Stromal cell of bone marrow (primary cell): ENCODE results near the gene PA2G4.
A peak's percentile ranks its signal among the peaks of the same experiment; 100 is the strongest.
"Not testable (repeated sequence)": the region's sequence is repeated elsewhere in the genome, so short reads cannot be mapped to it uniquely, and the experiment has no call there.

Experiments
- DNase-seq: peaks from one replicate; pipeline ENCODE4 v3.0.0-alpha.2; 2012; ENCODE audit warnings: low read depth

The PA2G4 gene

DNA sequence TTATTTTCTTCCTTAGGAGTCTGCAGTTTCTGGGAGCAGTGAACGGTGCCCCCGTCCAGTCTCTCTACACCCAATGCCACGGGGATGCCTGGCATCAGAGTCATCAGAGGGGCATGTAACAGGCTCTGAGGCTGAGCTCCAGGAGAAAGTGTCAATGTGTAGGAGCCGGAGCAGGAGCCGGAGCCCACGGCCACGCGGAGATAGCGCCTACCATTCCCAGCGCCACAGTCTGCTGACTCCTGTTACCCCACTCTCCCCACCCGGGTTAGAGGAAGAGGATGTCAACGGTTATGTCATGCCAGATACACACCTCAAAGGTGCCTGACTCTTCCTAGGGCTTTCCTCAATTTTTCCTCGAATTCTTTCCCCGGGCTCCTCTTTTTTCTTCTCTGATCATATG lies 3.3 kb upstream of the PA2G4 start:
- no peak for DNase-seq

DNA sequence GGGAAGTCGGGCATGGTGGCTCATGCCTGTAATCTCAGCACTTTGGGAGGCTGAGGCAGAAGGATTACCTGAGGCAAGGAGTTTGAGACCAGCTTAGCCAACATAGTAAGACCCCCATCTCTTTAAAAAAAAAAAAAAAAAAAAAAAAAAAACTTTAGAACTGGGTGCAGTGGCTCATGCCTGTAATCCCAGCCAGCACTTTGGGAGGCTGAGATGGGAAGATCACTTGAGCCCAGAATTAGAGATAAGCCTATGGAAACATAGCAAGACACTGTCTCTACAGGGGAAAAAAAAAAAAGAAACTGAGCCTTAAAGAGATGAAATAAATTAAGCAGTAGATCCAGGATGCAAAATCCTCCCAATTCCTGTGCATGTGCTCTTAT lies 1.7 kb upstream of the PA2G4 start:
- DNase-seq: no peak

DNA sequence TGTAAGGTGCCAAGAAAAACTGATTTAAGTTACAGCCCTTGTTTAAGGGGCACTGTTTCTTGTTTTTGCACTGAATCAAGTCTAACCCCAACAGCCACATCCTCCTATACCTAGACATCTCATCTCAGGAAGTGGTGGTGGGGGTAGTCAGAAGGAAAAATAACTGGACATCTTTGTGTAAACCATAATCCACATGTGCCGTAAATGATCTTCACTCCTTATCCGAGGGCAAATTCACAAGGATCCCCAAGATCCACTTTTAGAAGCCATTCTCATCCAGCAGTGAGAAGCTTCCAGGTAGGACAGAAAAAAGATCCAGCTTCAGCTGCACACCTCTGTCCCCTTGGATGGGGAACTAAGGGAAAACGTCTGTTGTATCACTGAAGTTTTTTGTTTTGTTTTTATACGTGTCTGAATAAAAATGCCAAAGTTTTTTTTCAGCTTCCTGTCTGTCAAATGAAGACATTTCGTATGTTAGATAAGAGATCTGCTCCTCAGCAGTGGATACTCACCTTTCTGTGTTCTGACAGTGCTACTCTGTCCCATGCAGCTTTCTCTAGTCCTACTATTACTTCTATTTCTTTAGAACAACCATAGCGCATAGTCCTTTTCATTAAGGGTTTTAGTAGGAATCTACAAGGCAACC lies 1.2 kb upstream of the PA2G4 start:
- no peak for DNase-seq

DNA sequence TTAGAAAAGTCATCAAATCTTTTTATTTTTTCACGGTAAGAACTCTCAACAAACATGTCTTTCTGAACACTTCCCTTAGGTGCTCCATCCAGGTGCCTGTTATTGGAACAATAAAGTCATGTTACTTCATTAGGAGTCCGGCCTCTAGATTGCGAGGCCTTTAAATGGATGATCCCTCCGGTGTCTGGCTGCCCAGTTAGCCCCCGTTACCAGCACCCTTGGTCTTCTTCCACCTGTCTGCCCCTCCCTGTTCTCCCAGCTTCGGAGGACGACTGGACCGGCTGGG lies 593 bp upstream of the PA2G4 start:
- DNase-seq: no peak

DNA sequence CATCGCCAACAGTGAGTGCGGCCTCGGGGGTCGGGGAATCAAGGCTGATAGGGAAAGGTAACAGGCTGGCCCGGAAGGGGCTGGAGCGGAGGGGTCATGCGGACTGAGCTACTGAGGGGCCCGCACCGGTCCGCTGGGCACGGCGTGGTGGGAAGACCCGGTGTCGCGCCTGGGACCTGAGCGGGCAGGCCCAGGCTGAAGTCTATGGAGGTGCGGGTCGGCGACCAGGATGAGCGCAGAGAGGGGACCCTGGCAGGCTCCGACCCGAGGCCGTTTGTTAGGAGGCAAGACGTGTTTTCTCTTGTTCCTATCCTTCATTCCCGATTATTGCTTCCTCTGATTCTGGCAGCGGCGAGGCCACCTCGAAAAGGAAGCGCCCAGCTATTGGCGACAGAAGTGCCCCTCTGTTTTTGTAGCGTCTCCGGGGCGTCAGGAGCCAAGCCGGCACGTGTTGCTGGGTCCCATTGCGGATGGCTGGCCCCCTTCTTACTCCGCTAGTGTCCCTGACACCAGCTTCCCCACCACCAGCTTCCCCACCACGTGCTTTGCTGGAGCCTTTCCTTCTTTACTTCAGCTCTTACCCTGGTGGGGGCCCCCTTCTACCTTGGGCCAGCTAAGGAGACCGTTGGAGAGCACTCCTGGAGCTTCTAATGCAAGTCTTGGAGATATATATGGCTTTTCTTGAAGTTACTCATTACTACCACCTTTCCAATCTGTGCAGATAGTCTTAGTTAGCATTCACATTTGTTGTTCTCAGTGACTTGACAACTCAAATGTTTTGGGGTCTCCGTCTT lies 653 bp downstream of the PA2G4 start:
- no peak for DNase-seq

DNA sequence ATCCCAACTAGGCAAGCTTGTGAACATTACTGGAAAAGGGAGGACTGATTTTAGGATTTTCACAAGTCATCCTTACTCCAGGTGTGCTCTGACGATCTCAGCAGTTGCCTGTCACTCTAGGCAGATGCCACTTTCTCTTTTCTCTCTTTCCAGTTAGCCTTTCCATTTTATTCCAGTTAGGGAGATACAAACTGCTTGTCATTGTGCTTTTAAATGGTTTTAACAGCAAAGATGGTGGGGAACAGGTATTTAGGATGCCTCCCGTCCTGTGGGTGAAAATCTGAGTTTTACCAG lies 1.2 kb downstream of the PA2G4 start:
- DNase-seq: no peak

DNA sequence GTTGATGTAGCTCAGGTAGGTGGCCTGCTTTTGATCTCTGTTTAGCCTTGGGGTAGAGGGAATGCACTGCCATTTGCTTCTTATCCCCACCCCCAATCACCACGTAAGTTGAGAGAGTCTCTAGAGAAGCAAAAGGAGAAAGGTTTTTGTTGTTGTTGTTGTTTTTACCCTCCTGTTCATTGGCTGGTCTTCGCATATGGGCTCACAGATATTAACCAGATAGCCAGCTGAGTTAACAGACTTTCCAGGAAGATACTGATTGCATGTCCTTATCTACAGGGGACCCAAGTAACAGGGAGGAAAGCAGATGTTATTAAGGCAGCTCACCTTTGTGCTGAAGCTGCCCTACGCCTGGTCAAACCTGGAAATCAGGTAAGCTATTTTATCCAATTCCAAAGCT lies 2.9 kb downstream of the PA2G4 start:
- no peak for DNase-seq

DNA sequence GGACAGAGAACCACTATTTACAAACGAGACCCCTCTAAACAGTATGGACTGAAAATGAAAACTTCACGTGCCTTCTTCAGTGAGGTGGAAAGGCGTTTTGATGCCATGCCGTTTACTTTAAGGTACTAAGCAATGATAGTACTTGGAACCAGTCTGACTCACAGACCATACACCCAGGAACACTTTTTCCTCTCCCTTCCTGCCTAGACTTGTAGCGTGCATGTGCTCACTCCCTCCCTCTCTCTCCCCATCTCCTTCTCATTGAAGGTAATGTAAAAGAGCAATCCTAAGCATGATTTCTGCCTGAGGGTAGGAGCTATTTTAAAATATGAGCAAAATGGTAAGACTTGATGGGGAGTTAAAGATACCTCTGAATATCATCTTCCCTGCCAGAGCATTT lies 6.2 kb downstream of the PA2G4 start:
- DNase-seq: no peak

DNA sequence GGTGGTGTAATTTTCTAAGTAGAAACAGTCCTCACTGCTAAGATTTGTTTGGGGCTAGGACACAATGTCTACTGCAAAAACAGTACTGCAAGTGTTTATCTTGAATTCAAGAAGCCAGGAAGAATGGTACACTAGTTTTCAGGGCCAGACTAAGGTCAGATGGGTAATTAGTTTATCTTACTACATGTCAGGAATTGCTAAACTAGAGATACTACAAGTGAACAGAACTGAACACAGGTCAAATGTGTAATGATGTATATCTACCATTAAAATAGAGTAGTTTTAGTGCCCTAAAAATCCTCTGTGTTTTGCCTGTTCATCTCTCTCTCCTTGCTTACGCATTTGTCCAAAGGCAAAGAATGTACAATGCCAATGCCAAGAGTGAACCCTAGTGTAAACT lies 9.7 kb downstream of the PA2G4 start:
- no peak for DNase-seq

DNA sequence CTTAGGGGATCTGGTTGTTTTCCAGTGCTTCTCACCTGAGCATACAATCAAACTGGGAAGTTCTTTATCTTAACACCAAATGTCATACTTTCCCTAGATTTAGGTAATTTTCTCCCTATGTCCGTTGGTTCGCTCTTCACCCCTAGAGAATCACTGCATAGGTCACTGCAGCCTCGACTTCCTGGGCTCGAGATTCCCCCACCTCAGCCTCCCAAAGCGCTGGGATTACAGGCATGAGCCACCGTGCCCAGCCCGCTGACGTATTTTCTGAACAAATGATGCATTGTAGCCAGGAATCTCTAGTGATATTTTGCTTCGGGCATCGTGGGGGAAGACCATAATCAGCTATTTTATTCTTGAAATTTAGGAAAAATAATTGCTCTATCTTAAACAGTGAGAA lies 11.0 kb downstream of the PA2G4 start:
- no peak for DNase-seq

DNA sequence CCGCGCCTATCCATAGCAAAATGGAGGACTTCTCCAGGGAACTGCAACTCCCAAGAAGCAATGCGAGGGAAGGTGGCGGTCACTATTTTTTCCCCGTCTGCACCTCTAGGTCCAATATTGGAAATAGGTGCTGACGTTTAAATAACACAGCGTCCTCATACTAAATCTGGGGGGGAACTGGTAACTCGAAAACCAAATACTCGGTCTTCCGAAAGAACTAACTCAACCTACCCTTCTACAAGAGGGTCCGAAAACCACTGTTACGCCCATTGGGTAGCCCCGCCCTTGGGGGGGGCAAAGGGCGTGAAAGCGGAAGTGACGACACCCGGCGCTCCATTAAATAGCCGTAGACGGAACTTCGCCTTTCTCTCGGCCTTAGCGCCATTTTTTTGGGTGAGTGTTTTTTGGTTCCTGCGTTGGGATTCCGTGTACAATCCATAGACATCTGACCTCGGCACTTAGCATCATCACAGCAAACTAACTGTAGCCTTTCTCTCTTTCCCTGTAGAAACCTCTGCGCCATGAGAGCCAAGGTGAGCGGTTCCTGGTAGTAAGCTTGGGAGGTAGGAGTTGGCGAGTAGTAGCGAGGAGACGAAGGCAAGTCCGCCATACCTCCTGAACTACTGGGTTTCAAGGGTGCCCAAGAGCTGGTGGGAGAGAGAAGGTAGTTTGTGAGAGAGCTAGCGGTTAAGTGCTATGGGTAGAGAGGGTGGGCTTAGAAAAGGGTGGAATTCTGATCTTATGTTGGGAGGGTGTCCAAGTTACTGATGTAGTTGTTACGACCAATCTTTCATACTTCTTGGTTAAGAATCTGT lies 12.1 kb downstream of the PA2G4 start, which contains the start of gene RPL41:
TSS of gene RPL41 (plus strand) at position 367 of the 815 bp plus-strand sequence.
- DNase-seq: peak; percentile 89

DNA sequence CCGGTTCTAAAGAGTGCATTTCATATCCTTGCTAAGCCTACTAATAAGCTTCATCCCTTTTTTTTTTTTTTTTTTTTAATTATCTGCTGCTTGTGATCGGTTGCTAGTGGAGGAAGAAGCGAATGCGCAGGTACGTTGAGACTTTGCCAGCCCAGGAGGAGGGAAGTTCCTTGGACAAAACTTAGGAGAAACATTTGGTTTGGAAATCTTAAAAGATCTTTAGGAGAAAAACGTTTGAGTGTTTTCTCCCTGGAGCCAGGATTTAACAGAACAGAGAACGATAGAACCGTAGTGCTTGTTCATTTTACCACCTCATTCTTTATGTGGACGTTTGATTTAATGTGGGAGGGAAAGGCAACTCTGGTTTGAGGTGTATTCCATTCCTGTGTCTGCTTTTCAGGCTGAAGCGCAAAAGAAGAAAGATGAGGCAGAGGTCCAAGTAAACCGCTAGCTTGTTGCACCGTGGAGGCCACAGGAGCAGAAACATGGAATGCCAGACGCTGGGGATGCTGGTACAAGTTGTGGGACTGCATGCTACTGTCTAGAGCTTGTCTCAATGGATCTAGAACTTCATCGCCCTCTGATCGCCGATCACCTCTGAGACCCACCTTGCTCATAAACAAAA lies 12.8 kb downstream of the PA2G4 start:
- DNase-seq: not testable (repeated sequence)

DNA sequence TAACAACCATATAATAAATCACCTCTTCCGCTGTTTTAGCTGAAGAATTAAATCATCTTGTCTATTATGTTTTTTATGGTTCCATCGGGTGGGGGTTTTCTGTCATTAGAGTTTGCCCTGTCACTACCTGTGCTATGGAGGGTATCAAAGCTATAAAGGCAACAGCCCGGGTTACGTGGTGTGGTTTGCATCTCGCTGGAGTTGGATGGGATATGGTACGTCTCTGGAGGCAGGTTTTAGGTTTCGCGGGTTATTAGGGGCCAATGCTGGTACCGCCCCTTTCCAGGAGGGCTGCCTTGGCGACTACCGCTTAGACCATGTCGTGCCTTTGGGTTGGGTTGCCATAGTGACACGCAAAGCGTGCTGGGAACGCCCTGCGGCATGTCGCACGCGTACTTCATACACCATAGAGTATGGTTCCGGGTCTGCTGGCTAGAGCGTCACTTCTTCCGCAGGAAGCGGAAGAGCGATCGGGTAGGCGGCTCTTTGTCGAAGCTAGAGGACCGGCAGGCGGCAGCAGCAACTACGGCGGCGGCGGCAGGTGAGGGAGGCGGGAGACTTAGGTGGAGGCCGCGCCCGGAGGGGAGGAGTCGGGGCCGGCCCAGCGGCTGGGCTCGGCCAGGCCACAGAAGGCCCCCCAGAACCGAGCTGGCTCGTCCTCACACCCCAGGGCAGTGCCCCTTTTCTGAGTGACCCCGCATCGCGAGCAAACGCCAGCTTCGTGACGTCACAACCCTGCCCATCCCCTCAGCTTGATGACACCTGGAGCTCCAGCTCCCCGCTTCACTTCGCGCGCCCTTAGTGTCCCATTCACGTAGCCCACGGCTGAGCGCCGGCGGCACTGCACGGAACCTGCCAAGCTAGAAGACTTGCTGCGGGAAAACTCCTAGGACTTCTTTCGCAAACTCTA lies 13.7 kb downstream of the PA2G4 start, which contains the start of gene ZC3H10:
TSS of gene ZC3H10 (plus strand) at position 489 of the 910 bp plus-strand sequence. CDS start 2,297 bp downstream, outside the sequence.
- DNase-seq: peak; percentile 98

DNA sequence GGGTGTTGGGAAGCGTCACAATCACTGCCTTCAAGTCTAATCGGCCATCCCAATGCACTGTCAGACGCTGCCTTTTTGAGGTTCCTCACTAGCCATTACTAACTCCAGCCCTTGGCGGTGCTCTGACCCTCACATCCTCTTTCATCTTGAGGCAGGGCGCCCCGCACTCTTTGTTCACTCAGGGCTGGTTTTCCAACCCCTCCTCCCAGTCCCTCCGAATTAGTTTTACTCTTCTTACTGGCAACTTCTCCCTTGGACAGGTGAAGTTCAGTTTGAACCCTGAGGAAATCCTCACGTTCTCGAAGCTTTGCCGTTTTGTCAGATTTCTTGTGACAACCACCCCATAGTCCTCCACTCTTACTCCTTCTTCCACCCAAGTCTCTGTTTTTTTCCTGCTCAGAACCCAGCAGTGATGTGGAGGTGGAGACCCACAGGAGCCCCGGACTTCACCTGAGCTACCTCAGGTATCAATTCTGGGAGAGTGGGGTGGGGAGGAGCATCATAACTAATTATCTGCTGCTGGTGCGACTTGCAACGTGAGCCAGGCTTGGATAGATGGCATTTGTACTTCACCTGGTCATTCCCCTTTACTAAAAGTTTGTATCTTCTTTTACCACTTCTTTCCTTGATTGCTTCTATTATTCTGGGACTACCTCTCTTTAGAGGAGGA lies 14.5 kb downstream of the PA2G4 start:
- no peak for DNase-seq

DNA sequence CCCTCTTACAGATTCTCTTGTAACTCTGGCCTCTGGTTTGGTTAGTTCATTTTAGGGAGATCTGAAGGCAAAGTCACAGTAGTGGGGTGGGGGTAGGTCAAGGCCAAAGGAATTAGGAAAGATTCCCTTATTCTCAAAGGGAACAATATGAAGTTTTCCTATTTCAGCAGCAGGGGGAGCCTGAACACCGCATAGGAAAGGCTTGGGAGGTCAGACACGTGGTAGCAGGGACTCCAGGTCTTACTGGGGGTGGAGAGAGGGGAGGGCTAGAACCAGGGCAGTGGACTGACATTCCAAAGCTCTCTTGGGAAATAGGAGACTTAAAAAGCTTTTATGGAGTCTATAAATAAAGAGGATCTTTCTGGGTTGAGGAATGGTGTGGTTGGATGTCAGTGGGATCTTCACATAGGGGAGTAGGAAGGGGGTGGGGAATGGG lies 15.0 kb downstream of the PA2G4 start:
- peak; percentile 76 for DNase-seq

DNA sequence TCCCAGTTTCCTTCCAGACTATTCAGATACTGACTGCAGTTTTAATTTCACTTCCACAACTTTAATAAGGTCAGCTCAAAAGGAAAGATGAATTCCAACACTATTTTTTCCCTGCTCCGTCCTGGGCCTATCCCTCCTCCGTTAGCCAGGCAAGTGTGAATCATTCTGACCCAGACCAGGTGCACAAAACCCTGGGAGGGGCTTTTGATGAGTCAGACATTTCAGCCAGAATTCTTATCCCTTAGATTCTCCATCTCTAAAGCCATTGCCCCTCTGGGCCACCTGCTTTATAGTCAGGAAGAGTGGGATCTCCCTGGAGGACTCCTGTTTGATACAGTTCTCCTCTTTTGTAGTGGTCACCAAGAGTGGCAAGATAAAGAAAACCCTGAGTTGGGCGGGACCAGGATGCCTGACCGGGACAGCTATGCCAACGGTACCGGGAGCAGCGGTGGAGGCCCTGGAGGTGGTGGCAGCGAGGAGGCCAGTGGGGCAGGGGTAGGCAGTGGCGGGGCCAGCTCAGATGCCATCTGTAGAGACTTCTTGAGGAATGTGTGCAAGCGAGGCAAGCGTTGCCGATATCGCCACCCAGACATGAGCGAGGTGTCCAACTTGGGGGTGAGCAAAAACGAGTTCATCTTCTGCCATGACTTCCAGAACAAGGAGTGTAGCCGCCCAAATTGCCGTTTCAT lies 15.9 kb downstream of the PA2G4 start:
- no peak for DNase-seq

DNA sequence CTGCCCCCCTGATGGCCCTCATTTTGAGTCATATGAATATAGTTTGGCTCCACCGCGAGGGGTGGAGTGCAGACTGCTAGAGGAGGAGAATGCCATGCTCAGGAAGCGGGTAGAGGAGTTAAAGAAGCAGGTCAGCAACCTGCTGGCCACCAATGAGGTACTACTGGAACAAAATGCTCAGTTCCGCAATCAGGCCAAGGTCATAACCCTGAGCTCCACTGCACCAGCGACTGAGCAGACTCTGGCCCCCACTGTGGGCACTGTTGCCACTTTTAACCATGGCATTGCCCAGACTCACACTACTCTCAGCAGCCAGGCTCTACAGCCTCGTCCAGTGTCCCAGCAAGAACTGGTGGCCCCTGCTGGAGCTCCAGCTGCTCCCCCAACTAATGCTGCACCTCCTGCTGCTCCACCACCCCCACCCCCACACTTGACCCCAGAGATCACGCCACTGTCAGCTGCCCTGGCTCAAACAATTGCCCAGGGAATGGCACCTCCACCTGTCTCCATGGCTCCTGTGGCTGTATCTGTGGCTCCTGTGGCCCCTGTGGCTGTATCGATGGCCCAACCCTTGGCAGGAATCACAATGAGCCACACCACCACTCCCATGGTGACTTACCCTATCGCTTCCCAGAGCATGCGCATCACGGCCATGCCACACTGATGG lies 17.0 kb downstream of the PA2G4 start:
- no peak for DNase-seq

DNA sequence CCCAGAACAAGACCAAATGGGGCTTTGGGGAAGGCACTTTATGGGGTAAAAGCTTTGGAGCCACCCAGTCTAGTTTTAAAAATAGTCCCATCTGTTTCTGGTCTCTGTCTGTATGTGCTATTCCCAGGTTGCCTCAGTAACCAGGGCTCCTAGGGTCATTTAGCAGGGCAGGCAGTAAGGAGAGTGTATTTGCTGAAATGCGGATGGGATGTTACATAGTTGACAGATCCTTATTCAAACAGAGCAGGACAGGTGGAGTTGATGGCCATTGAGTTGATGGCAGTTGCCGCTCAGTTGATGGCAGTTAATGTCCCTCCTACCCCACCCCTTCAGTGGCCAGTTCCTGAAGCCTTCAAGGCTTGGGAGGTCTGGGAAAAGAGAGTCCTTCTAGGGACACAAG lies 18.3 kb downstream of the PA2G4 start:
- no peak for DNase-seq

DNA sequence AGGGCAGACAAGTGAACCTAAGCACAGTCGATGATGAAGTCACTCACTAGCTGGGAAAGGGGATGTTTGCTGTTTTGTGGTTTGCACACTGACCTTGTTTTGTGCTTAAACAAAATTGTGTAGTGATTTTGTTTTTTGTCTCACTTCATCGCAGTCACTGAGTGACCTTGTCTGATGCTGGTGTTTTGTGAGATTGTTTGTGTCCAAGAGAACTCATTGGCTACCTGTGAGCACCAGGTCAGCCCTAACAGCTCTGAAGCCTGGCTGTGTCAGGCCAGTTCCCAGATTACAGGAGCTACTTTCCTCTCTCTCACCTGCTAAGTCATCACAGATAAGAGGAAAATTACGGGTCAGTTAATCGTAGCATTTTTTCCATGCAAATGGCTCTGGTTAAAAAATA lies 19.8 kb downstream of the PA2G4 start:
- DNase-seq: no peak

DNA sequence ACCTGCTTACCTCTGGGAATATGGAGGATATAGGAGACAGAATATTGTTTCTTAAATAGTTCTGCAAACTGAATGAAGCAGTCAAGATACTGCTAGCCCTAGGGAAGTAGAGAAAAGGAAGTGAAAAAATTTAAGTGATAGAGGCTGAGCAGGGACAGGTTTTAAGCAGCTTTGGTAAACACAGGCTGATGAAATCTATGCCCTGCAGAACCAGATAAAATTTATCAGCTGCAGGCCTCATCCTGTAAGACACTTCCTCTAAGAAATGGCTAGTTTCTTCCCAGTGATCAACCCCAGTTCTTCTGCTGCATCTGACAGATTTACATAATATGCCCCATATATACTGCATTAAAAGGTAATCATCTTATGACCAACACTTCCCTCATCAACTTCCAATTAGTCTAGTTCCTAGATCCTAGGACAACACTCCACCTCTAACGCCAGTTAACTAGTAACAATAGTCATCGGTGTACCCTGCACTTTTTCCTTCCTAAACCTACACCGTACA lies 22.4 kb downstream of the PA2G4 start:
- no peak for DNase-seq
